ENCODE measurements around the gene CCDC60.
A peak's percentile ranks its signal among the peaks of the same experiment; 100 is the strongest.

CCDC60 gene

DNA sequence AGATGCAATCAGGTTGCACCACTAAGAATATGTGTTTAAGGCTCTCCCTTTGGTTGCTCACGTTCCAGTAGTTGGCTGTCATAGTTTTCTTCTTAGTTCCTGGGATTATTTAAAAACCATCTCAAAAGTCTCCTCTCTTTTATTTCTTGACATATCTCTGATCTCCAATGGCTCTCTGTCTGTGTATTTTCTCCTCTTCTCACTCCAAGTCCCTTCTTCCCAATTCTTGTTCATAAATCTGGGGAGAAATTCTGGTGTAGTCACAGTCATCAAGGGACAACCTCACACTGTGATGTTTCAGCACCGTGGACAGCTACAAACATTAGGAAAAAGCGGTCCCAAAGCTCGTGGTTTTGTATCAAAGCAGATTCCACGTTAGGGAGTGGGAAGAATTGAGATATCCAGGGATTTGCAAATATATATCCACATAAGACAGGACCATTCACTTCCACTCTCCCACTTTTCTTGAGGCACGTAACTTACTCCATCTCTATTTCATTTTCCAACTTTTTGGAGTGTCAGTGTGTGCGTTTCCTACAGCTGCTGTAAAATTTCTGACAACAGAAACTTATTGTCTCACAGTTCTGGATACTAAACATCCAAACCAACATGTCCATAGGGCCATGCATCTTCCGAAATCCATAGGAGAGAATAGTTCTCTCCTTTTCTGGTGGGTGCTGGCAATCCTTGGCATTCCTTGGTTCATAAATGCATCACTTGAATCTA is 178.4 kb downstream of the CCDC60 start:
- no peak for DNase-seq (ENCODE audit: low read depth in 1 of 2, low spot score in 1 of 2)

DNA sequence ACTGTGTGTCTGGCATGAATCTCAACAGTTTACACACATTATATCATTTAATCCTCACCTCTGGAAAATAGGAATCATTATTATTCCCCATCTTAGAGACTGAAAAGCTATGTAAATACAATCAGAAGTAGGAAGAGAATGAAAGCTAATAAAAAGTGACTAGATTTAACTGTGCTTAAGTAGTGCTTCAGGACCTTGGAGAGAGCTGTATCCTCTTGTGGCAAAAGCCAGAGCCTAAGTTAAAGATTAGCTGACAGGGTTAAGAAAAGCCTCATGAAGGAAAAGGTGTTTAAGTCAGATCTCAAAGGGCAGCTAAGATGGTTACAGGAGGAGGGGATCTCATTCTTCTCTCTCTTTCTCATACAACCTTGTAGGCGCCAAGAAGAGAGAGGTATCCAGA is 193.7 kb downstream of the CCDC60 start:
- DNase-seq (ENCODE audit: low read depth in 1 of 2, low spot score in 1 of 2) = no peak

- no peak for DNase-seq (ENCODE audit: low read depth in 1 of 2, low spot score in 1 of 2)
Observed at GRCh38 chr12:119540476-119540875, 205.9 kb downstream of the CCDC60 start.

- DNase-seq (ENCODE audit: low read depth in 1 of 2, low spot score in 1 of 2) = peak in 1 of 2 donors; percentile 8
Observed at GRCh38 chr12:119544765-119545625, 210.5 kb downstream of the CCDC60 start.

GRCh38 chr12:119546340-119546739 is 211.8 kb downstream of the CCDC60 start:
- DNase-seq (ENCODE audit: low read depth in 1 of 2, low spot score in 1 of 2) = no peak

GRCh38 chr12:119547001-119547400 is 212.5 kb downstream of the CCDC60 start:
- no peak for DNase-seq (ENCODE audit: low read depth in 1 of 2, low spot score in 1 of 2)

DNA sequence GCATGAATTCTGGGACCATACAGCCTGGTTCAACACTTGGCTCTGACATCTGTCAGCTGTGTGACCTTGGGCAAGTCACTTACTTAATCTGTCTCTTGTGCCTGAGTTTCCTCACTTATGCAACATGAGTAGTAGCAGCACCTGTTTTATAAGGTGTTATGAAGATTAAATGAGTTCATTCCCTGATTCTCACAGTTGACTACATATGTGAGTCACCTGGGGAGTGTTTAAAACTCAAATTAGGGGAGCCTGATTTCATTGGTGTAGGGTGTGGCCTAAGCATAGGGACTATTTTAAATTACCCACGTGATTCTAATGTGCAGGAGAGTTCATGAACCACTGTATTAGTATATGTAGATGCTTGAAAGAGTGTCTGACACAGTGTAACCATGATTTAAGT is 222.3 kb downstream of the CCDC60 start:
- no peak for DNase-seq (ENCODE audit: low read depth in 1 of 2, low spot score in 1 of 2)

DNA sequence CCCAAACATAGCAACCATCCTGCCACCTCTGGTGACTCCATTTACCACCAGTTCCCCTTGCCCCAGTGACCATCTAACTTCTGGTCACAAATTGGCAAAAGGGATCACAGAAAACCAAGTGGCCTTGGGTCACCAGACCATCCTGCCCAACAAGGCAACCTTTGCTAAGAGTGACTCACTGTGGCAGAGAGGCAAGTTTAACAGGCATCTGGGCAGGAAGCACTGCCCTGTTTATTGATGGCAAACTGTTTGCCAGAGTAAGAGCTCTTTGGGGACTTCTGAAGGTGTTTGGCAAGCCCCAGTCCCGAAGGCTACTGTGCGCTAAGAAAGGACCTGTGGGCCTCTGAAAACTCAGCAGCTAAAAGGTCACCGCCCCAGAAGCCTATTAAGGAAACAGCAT is 230.9 kb downstream of the CCDC60 start:
- no peak for DNase-seq (ENCODE audit: low read depth in 1 of 2, low spot score in 1 of 2)

DNA sequence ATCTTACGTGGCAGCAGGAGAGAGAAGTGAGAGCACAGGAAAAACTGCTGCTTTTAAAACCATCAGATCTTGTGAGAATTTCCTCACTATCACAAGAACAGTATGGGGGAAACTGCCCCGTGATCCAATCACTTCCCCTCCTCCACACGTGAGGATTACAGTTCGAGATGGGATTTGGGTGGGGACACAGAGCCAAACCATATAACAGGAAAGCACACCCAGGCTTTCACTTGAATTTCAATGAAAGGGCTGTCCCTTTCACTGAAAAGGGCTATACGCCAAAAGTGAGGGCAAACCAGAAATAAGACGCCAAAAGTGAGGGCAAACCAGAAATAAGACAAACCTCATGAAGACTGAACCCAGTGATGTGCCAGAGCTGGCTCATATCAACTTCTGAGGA is 236.2 kb downstream of the CCDC60 start:
- DNase-seq (ENCODE audit: low read depth in 1 of 2, low spot score in 1 of 2) = no peak

DNA sequence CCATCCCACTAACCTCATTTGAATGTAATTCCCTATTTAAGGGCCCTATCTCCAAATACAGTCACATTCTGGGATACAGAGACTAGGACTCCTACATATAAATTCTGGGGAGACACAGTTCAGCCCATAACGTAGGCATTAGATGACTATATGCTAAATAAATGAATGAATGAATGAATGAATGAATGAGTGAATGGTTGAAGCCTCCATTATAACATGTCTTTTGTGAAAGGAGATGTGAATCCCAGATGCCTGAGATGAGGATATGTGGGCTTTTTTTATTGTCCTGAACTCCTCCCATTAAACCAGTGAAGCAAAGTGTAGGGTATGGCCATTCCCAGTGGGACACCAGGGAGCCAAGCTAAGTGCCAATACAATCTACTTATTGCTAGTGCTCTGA is 238.6 kb downstream of the CCDC60 start:
- no peak for DNase-seq (ENCODE audit: low read depth in 1 of 2, low spot score in 1 of 2)

DNA sequence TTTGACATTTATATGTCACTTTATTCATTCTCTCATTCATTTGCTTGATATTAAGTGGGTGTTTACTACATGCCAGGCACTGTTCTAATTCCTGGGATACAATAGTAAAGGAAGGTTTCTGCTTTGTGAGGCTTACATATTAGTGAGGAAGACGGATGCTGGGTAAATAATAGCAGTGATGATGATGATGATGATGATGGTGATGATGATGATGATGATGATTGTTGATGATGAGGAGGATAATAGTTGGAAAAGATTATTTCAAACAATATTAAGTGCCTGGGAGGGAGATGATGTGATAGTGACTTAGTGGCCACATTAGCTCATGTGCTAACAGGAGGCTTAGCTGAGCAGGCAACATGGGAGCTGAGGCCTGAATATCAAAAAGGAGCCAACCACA is 239.7 kb downstream of the CCDC60 start:
- no peak for DNase-seq (ENCODE audit: low read depth in 1 of 2, low spot score in 1 of 2)

DNA sequence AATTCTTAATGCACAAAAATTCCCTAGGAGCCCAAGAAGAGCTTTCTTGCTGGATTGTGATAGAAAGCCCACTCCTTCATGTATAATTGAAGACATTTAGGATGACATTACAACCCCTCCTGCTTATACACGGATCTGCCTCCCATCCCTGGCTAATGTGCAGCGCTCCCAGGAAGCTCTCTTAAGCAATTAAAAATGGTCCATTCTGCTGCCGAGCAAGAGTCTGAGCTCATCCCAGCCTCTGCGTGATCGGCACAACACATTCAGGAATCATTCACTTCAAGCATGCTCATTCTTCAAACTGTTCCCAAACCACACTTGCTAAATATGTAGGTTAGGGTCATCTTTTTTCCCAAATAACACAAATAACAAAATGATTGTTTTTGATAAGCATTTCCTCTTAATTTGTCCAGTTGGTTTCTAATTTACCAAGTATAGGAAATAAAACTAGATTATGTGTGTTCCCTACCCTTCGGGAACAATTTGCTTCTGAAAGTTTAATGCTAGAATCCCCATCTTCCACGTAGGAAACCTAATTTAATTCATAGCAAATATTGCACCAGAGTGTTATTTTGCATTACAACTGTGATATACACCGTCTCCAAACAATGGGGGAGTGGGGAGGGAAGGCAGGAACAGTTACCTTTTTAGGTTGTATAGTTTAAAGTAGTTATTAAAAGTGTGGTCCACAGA is 241.7 kb downstream of the CCDC60 start:
- DNase-seq (ENCODE audit: low read depth in 1 of 2, low spot score in 1 of 2) = no peak

GRCh38 chr12:119576915-119577314 is 242.4 kb downstream of the CCDC60 start:
- no peak for DNase-seq (ENCODE audit: low read depth in 1 of 2, low spot score in 1 of 2)

DNA sequence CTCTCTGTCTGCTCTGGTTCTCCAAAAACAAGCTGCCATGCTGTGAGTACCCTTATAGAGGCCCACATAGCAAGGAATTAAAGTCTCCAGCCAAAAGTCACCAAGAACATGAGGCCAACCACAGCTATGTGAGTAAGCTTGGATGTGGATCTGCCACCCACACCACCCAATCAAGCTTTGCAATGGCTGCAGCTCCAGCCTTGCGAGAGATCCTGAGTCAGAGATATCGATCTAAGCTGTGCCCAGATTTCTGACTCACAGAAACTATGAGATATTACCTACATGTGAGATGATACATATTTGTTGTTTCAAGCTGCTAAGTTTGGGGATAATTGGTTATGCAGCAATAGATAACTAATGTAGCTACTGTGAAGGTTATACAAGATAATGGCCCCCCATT is 243.6 kb downstream of the CCDC60 start:
- DNase-seq (ENCODE audit: low read depth in 1 of 2, low spot score in 1 of 2) = no peak

DNA sequence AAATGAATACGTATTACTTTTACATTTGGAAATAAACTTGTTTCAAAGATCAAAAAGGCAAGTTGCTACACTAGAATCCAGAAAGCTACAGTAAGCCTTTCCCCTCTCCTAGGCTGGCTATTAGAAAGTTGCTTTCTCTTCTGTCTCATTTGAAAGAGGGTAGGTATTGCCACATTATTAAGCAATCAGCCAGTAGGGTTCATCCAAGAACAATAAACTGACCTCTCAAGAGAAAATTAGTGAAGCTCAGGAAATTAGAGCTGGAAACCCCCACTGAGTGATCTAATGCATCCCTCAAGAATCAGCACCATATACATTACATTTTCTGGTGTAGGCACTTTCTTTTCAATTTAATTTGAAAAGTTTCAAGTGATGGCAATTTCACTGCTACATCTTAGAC is 254.6 kb downstream of the CCDC60 start:
- DNase-seq (ENCODE audit: low read depth in 1 of 2, low spot score in 1 of 2) = no peak

DNA sequence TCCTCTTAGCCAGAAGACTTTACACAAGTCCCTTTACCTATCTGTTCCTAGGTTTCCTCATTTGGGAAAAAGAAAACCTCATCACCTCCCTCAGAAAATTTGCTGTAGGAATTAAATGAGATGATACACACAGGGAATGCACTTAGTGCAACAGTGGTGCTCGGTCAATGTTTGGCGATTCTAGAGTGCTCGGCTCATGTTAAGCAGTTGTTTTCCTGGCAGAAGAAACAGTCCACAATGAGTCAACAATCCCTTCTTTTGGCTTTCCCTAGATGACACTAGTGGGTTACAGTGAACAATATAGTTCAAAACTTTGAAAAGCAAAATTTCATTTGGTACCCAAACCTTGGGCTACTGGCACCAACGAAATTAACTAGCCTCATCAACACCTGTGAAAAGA is 255.1 kb downstream of the CCDC60 start:
- DNase-seq (ENCODE audit: low read depth in 1 of 2, low spot score in 1 of 2) = no peak

Data from activated T-helper 1 cell treated with anti-CD3 and anti-CD28 coated beads, Interleukin-2, amount 50 U/mL, for 16 hours (primary cell).